Measurements from ENCODE around the gene VPS13C. TPM values are rescaled to one million over a fixed set of nuclear protein-coding genes. Genes with fewer than 3 reads are reported as not detected.

Gene VPS13C
- total RNA-seq, 2 donors from 2014 or later = 92.0 to 93.0 TPM

- no peak for ATAC-seq
- Mint-ChIP-seq H3K4me3 (no peak overlapping the region), H3K27me3 (peaks cover 8 to 11% of the 10 kb centered on the region in 2 donors), H3K9me3 (no peaks in the 10 kb centered on the region), H3K4me1 (ENCODE audit: low read depth in 2 of 2) (peaks cover 18 to 20% of the 10 kb centered on the region in 2 donors), H3K36me3 (no peaks in the 10 kb centered on the region), H3K27ac (no peak overlapping the region)
- DNase-seq (ENCODE audit: low spot score) = no peak
Measured at GRCh38 chr15:61835029-61835428, 225.2 kb downstream of the VPS13C start.

DNA sequence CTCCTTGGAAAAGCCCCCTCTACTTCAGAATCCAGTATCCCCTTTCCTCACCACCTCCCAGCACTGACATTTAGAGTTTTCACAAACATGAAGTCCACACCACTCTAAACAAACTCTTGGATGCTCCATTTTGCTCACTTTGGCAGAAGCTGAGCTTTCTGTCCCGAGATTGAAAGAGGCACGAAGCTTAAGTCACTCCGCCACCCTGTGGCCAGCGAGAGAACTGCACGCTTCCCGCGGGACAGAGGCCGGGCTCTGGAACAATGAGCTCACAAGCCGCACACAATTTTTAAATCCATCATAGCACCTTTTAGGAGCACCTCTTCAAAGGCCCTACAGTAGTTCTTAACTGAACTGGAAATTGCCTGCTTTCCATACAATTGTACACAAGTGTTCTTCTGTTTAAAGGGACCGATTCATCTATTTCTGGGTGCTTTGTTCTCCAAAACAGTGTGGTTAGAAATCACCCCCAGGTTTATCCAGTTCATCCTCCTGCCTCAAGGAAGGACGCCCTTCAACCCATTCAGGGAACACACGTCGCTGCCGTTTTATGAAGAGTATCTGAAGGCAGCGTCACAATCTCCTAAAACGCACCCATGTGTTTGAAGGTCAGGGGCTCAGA lies 226.1 kb downstream of the VPS13C start:
- Mint-ChIP-seq H3K9me3 (no peaks in the 10 kb centered on the region), H3K36me3 (no peaks in the 10 kb centered on the region), H3K27me3 (peaks cover 0 to 6% of the 10 kb centered on the region in 2 donors), H3K4me3 (no peak overlapping the region), H3K4me1 (ENCODE audit: low read depth in 2 of 2) (peaks cover 13 to 19% of the 10 kb centered on the region in 2 donors), H3K27ac (no peak overlapping the region)
- DNase-seq (ENCODE audit: low spot score) (no peak), ATAC-seq (peak; percentile 68 to 69)

GRCh38 chr15:61832223-61832622 lies 228.0 kb downstream of the VPS13C start:
- Mint-ChIP-seq H3K4me1 (ENCODE audit: low read depth in 2 of 2) (peaks cover 13 to 19% of the 10 kb centered on the region in 2 donors), H3K4me3 (no peak overlapping the region), H3K27me3 (peaks cover 0 to 6% of the 10 kb centered on the region in 2 donors), H3K27ac (no peak overlapping the region), H3K36me3 (no peaks in the 10 kb centered on the region), H3K9me3 (no peaks in the 10 kb centered on the region)
- no peak for DNase-seq (ENCODE audit: low spot score)
- ATAC-seq = no peak

DNA sequence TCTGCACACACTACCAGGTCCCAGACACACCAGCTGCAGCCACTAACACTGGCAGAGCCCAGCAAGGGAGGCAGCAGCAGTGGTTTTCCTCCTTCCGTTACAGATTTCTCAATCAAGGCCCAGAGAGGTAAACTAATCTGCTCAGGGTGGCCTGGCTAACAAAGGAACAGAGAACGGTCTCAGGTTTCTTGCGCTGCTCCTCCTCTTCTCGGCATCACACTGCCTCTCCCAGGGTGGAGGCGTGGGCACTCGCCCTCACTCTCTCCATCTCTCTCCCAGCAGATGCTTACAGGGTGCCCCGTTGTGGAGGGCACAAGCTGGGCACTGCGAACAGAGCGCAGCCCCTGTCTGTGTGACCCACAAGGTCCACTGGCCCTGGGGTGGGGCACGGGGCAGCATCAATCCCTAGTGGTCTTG lies 228.7 kb downstream of the VPS13C start:
- no peaks in the 10 kb centered on the region for H3K9me3 Mint-ChIP-seq
- no peak overlapping the region for H3K27ac Mint-ChIP-seq
- H3K36me3 Mint-ChIP-seq = no peaks in the 10 kb centered on the region
- peaks cover 13 to 19% of the 10 kb centered on the region in 2 donors for H3K4me1 Mint-ChIP-seq (ENCODE audit: low read depth in 2 of 2)
- peak in 1 of 2 donors; percentile 52 for ATAC-seq
- peaks cover 0 to 6% of the 10 kb centered on the region in 2 donors for H3K27me3 Mint-ChIP-seq
- H3K4me3 Mint-ChIP-seq = no peak overlapping the region
- DNase-seq (ENCODE audit: low spot score) = no peak

DNA sequence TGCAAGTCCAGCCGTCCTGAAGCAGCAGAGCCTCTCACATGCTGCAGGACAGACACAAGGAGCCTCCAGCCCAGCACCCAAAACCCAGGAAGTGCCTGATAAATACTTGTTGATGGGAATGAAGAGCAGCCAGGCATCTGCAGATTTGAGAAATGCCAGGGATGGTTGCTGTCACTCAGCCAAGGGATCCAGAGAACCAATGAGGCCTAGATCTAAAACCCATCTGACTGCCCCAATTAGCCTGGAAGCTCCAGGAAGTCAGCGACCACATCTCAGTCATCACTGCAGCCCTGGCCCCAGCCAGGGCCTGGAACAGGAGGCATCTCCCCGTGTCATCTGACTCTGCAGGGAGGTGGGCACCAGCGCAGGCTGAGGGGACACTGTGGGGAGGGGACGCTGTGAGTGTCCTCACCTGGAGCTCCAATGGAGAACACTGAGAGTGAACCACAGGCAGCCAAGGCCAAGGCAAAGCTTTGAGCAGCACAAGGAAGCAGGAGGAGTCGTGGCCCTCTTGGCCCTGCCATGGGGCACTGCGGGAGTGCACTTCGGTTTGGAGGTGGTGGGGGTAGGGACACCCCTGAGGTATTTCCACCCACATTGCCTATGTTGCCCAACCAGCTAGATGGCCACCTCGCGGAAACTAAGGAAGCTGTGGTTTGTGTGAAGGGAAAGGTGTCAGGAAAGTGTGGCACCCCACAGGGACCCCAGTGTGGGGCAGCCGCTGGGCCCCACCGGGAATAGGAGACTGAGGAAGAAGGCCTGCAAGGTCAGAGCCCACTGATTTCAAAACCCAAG lies 229.5 kb downstream of the VPS13C start:
- H3K27ac Mint-ChIP-seq = no peak overlapping the region
- H3K9me3 Mint-ChIP-seq = no peaks in the 10 kb centered on the region
- H3K36me3 Mint-ChIP-seq = no peaks in the 10 kb centered on the region
- no peak overlapping the region for H3K4me3 Mint-ChIP-seq
- DNase-seq (ENCODE audit: low spot score) (no peak), ATAC-seq (peak in 1 of 2 donors; percentile 25)
- H3K27me3 Mint-ChIP-seq = peaks cover 6 to 7% of the 10 kb centered on the region in 2 donors
- H3K4me1 Mint-ChIP-seq (ENCODE audit: low read depth in 2 of 2) = peaks cover 13 to 19% of the 10 kb centered on the region in 2 donors

DNA sequence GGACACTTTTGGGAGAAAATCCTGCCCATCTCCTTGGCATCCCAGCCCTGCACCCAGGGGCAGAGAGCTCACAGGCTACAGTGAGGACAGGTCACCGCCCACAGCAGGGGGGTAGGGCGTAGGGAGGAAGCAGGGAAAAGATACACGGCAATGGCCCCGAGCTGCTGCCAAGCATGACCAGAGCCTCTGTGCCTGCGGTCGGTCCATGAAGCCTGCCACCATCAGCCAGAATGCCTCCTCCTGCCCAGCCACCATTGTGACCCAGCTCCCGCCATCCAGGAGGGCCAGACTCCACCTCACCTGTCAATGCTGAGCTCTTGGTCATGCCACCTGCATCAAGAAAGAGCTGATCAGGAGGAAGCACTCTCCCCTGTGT lies 230.7 kb downstream of the VPS13C start:
- Mint-ChIP-seq H3K4me3 (no peak overlapping the region), H3K27me3 (peaks cover 10 to 16% of the 10 kb centered on the region in 2 donors), H3K4me1 (ENCODE audit: low read depth in 2 of 2) (peaks cover 13 to 19% of the 10 kb centered on the region in 2 donors), H3K27ac (no peak overlapping the region), H3K9me3 (no peaks in the 10 kb centered on the region), H3K36me3 (no peaks in the 10 kb centered on the region)
- ATAC-seq (no peak), DNase-seq (ENCODE audit: low spot score) (no peak)

DNA sequence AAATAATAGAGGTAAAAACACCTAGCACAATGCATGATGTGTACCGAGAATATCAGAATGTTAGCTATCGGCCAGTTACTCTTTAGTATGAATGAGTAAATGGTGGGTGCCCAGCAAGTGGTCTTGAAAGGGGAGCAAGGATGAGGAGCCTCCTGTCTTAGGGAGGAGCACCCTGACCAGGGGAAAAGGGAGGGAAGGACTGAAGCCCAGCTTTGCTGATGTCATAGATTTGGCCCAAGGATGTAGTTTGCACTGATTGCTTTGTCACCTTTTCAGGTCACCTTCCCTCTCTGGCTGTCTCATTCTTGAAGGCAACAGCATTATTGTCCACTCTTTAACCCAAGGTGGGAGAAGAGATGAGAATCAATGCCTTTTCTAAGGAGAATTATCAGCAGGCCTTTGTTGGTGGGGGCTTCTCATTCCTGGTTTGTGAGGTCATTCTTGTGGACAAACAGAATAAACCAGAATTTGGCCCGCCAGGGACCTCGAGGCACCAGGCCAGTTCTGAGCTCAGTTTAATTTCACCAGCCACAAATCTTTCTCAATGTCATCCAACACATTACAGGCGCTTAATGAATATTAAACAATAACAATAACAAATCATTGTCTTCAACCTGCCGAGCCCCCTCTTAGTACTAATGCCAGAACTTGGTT lies 231.3 kb downstream of the VPS13C start:
- H3K4me3 Mint-ChIP-seq = no peak overlapping the region
- H3K27ac Mint-ChIP-seq = no peak overlapping the region
- H3K4me1 Mint-ChIP-seq (ENCODE audit: low read depth in 2 of 2) = peaks cover 13 to 18% of the 10 kb centered on the region in 2 donors

DNA sequence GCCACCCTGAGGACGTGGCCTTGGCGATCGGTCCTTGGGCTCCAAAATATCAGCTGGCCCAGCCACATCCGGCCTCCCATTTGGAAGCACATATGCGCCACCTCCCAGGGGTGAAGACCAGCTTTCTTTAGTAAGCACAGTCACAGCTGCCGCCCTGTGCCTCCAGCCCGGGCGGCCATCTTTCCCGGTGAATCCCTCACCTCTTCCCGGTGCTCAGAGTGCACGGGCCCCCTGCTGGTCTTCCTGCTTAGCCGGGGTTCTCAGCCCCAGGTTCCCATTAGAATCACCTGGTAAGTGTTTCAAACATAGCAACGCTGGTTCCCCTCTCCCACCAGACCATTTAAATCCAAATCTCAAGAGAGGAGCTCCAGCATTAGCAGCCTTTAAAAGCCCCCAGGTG lies 232.2 kb downstream of the VPS13C start:
- Mint-ChIP-seq H3K9me3 (no peaks in the 10 kb centered on the region), H3K4me1 (ENCODE audit: low read depth in 2 of 2) (peaks cover 13 to 15% of the 10 kb centered on the region in 2 donors), H3K27me3 (peaks cover 4 to 25% of the 10 kb centered on the region in 2 donors), H3K27ac (no peak overlapping the region), H3K36me3 (no peaks in the 10 kb centered on the region), H3K4me3 (no peak overlapping the region)
- ATAC-seq = no peak
- DNase-seq (ENCODE audit: low spot score) = no peak

More for the DNA sequence above, 231.3 kb downstream of the VPS13C start:
- no peaks in the 10 kb centered on the region for H3K36me3 Mint-ChIP-seq
- peaks cover 7 to 21% of the 10 kb centered on the region in 2 donors for H3K27me3 Mint-ChIP-seq
- no peaks in the 10 kb centered on the region for H3K9me3 Mint-ChIP-seq
- no peak for ATAC-seq
- DNase-seq (ENCODE audit: low spot score) = no peak

DNA sequence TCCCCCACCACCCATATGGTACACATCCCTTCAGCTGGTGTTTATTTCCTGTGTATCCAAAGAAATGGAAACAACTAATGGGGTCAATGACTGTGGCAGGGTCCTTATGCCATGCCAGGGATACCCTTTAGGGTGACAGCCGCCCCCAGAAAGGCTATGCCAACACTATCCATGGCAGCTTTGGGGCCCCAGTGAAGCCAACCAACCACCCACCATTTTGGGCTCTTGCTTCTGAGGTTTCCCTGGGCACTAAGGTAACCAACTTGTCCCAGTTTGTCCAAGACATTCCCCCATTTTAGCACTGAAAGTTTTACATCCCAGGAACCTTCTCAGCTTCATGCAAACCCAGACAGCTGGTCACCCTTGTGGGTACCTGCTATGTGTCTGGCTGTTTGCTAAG lies 233.1 kb downstream of the VPS13C start:
- peaks cover 4 to 25% of the 10 kb centered on the region in 2 donors for H3K27me3 Mint-ChIP-seq
- H3K9me3 Mint-ChIP-seq = no peaks in the 10 kb centered on the region
- ATAC-seq = no peak
- no peak overlapping the region for H3K27ac Mint-ChIP-seq
- peaks cover 13 to 15% of the 10 kb centered on the region in 2 donors for H3K4me1 Mint-ChIP-seq (ENCODE audit: low read depth in 2 of 2)
- H3K4me3 Mint-ChIP-seq = no peak overlapping the region
- DNase-seq (ENCODE audit: low spot score) = no peak
- H3K36me3 Mint-ChIP-seq = no peaks in the 10 kb centered on the region

DNA sequence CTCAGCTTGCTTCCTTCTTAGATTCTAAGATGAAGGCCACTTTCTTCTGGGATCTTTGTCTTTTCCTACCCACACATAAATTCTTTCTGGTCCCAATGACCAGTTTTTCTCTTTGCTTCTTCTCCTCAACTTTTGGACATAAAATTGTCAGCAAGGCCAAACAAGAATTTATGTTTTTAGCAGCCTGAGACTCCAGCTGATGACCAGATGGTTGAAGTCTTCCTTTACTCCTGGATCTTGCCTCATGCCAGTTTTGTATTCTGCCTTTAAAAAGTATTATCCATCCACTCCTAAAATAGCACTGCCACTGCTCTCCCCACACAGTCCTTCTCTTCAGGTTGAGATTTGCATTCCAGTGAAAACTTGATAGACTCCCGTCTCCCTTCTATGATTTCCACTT lies 236.0 kb downstream of the VPS13C start:
- H3K9me3 Mint-ChIP-seq = no peaks in the 10 kb centered on the region
- H3K4me3 Mint-ChIP-seq = no peak overlapping the region
- DNase-seq (ENCODE audit: low spot score) (no peak), ATAC-seq (no peak)
- no peaks in the 10 kb centered on the region for H3K4me1 Mint-ChIP-seq (ENCODE audit: low read depth in 2 of 2)
- peaks cover 12 to 40% of the 10 kb centered on the region in 2 donors for H3K27me3 Mint-ChIP-seq
- no peaks in the 10 kb centered on the region for H3K36me3 Mint-ChIP-seq
- H3K27ac Mint-ChIP-seq = no peak overlapping the region

GRCh38 chr15:61822511-61822910 lies 237.7 kb downstream of the VPS13C start:
- peaks cover 14 to 43% of the 10 kb centered on the region in 2 donors for H3K27me3 Mint-ChIP-seq
- H3K9me3 Mint-ChIP-seq = no peaks in the 10 kb centered on the region
- no peak overlapping the region for H3K27ac Mint-ChIP-seq
- no peak overlapping the region for H3K4me3 Mint-ChIP-seq
- ATAC-seq (no peak), DNase-seq (ENCODE audit: low spot score) (no peak)
- H3K4me1 Mint-ChIP-seq (ENCODE audit: low read depth in 2 of 2) = no peaks in the 10 kb centered on the region
- no peaks in the 10 kb centered on the region for H3K36me3 Mint-ChIP-seq

DNA sequence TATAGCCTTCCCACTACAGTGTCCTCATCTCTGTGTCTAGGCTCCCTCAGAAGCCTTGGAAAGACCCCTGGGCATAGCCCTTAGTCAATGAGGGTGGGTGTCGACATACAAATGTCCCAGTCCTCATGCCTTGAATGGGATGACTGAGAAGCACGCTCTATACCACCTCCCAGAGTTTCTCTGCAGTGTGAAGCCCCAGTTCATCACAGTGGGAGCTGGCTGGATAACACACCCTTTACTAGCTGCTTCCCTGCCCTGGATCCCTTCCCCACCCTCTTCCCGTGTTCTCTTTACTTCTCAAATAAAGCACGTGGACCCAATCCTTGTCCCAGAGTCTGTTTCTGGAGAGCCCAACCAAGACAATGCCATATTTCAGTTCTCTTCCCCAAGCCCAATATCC lies 239.3 kb downstream of the VPS13C start:
- no peak for DNase-seq (ENCODE audit: low spot score)
- Mint-ChIP-seq H3K27me3 (peaks cover 20 to 46% of the 10 kb centered on the region in 2 donors), H3K9me3 (no peaks in the 10 kb centered on the region), H3K36me3 (no peaks in the 10 kb centered on the region), H3K4me3 (no peak overlapping the region), H3K4me1 (ENCODE audit: low read depth in 2 of 2) (no peaks in the 10 kb centered on the region), H3K27ac (no peak overlapping the region)
- no peak for ATAC-seq

GRCh38 chr15:61820212-61820611 lies 240.0 kb downstream of the VPS13C start:
- ATAC-seq = no peak
- no peak for DNase-seq (ENCODE audit: low spot score)
- Mint-ChIP-seq H3K27ac (no peak overlapping the region), H3K27me3 (peaks cover 18 to 42% of the 10 kb centered on the region in 2 donors), H3K9me3 (no peaks in the 10 kb centered on the region), H3K4me3 (no peak overlapping the region), H3K4me1 (ENCODE audit: low read depth in 2 of 2) (no peaks in the 10 kb centered on the region), H3K36me3 (no peaks in the 10 kb centered on the region)

DNA sequence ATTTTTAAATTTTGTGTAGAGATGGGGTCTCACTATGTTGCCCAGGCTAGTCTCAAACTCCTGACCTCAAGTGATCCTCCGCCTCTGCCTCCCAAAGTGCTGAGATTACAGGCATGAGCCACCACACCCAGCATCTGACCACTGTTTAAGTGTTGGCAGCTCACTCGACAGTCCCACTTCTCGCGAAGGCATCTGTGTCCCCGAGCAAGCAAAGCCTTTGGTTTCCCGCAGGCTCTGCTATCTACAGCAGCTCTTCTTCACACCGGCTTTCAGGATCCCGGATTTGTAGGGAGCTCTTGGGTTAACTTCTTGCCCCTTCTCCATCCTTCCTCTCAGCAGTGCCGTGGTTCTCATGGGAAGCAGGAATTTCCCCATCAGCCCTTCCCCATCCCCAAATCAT lies 240.9 kb downstream of the VPS13C start:
- H3K27ac Mint-ChIP-seq = no peak overlapping the region
- no peak for DNase-seq (ENCODE audit: low spot score)
- no peak for ATAC-seq
- H3K27me3 Mint-ChIP-seq = peaks cover 19 to 41% of the 10 kb centered on the region in 2 donors
- no peak overlapping the region for H3K4me3 Mint-ChIP-seq
- no peaks in the 10 kb centered on the region for H3K36me3 Mint-ChIP-seq
- no peaks in the 10 kb centered on the region for H3K9me3 Mint-ChIP-seq
- no peaks in the 10 kb centered on the region for H3K4me1 Mint-ChIP-seq (ENCODE audit: low read depth in 2 of 2)
